ENCODE data around the gene ZNF584.

GRCh38 chr19:58398087-58398486, 10.4 kb upstream of the ZNF584 start:
- TF ChIP-seq EZH2 (IDR thresholded peaks at IDR 0.05) (no peak), POLR2AphosphoS5 (IDR thresholded peaks at IDR 0.05; ENCODE audit: borderline replicate concordance, low read depth, low read length) (no peak), FOXP2 (optimal IDR thresholded peaks at IDR 0.05; ENCODE audit: control extremely low read depth, extremely low read length, insufficient read depth) (no peak)

Measured in SK-N-MC (cell line).